K562 (cell line): ENCODE results near the gene HEXIM1. TPM values are rescaled to one million over a fixed set of nuclear protein-coding genes. Genes with fewer than 3 reads are reported as not detected.
A peak's percentile ranks its signal among the peaks of the same experiment; 100 is the strongest.

Experiments used
- CBX2 ChIP-seq: fragments of 200-600 bp; sonication (generic); IDR thresholded peaks from one replicate; pipeline ENCODE4 v1.6.1; 2012; ENCODE audit warnings: mild to moderate bottlenecking, low read length, inconsistent platforms; ENCODE audit not compliant: insufficient read depth, poor library complexity, severe bottlenecking
- E2F3 ChIP-seq: fragments of 250-450 bp; sonication (Bioruptor Pico); IDR thresholded peaks from 2 replicates; pipeline ENCODE4 v1.4.0; 2020; ENCODE audit warnings: mild to moderate bottlenecking
- FOS ChIP-seq: IDR thresholded peaks from 3 replicates; pipeline ENCODE4 v1.6.1; 2011; ENCODE audit not compliant: insufficient read length; ENCODE audit errors: extremely low read depth
- KLF1 ChIP-seq: fragments of 450-650 bp; IDR thresholded peaks from 2 replicates; pipeline ENCODE4 v1.6.1; 2016; ENCODE audit warnings: missing genetic modification characterization, missing compliant biosample characterization
- MEF2A ChIP-seq: IDR thresholded peaks from 2 replicates; pipeline ENCODE4 v1.6.1; 2011; ENCODE audit warnings: low read depth, mild to moderate bottlenecking, low read length, moderate library complexity; ENCODE audit not compliant: control insufficient read depth
- PHF20 ChIP-seq: fragments of 450-650 bp; IDR thresholded peaks from 2 replicates; pipeline ENCODE4 v1.6.1; 2018; ENCODE audit not compliant: partially characterized antibody
- POLR3A ChIP-seq: IDR thresholded peaks from 2 replicates; pipeline ENCODE4 v1.6.1; 2011; ENCODE audit warnings: borderline replicate concordance, mild to moderate bottlenecking, moderate library complexity; ENCODE audit not compliant: insufficient read length, insufficient read depth; ENCODE audit errors: extremely low read depth
- RAD21 ChIP-seq, 2 experiments: fragments of 250-450 bp in 1 of 2; fragments of 450-650 bp in 1 of 2; sonication (Bioruptor Pico) in 1 of 2; formaldehyde crosslinking in 1 of 2; IDR thresholded peaks in 1 of 2; conservative IDR thresholded peaks in 1 of 2; 2 replicates each; pipeline versions ENCODE4 v1.4.0 to v1.8.0; 2020 to 2022; ENCODE audit warnings: mild to moderate bottlenecking in 2 of 2, moderate library complexity in 1 of 2
- RBFOX2 ChIP-seq: fragments of 200-400 bp; formaldehyde crosslinking; IDR thresholded peaks from 2 replicates; pipeline ENCODE4 v1.6.1; 2017; ENCODE audit warnings: low read depth, mild to moderate bottlenecking, low read length, moderate library complexity
- SIRT6 ChIP-seq: IDR thresholded peaks from one replicate; pipeline ENCODE4 v1.6.1; 2012; ENCODE audit warnings: low read depth, mild to moderate bottlenecking, control low read depth, inconsistent platforms, low read length, moderate library complexity
- TRIM24 ChIP-seq, 2 experiments: fragments of 450-650 bp; IDR thresholded peaks; 2 replicates each; pipeline ENCODE4 v1.6.1; 2016
- ZHX1 ChIP-seq: fragments of 150-350 bp; conservative IDR thresholded peaks from 2 replicates; pipeline ENCODE4 v1.6.1; 2014; ENCODE audit warnings: low read length
- ZNF586 ChIP-seq: fragments of 450-650 bp; formaldehyde crosslinking; conservative IDR thresholded peaks from 2 replicates; pipeline ENCODE4 v1.4.0; 2020; ENCODE audit warnings: mild to moderate bottlenecking, moderate library complexity
- polyA plus RNA-seq, 8 experiments: library from polyadenylated mRNA; depleted of rRNA in 4 of 8; stranded (reverse) in 5 of 8; unstranded in 3 of 8; fragments of >200 nt; fragmentation: Nextera tagmentation in 2 of 8; fragmentation: Illumina TruSeq in 1 of 8; extraction: Ambion mirVana in 2 of 8; extraction: Trizol in 1 of 8; gene quantifications; 2 replicates each; pipeline versions ENCODE4 v1.2.1 to v1.2.3, GENCODE V29; 2011 to 2014; ENCODE audit warnings: inconsistent platforms in 1 of 8, missing spikeins in 1 of 8
- total RNA-seq, 7 experiments: library from RNA; depleted of rRNA in 6 of 7; stranded (reverse); fragments of >200 nt in 6 of 7; fragmentation: Illumina TruSeq in 2 of 7; extraction: Trizol in 2 of 7; gene quantifications; 2 replicates each; pipeline versions ENCODE4 v1.2.1 to v1.2.3, GENCODE V29; 2011 to 2021; ENCODE audit warnings: low replicate concordance in 1 of 7
- TF ChIP-seq, protein P1 (sequence below), 3 experiments: IDR thresholded peaks in 2 of 3; conservative IDR thresholded peaks in 1 of 3; 2 replicates each; pipeline ENCODE4 v1.5.1; 2011 to 2012; ENCODE audit warnings: low read length in 3 of 3, mild to moderate bottlenecking in 3 of 3, control low read depth in 2 of 3, improper control_type of control experiment in 1 of 3, inconsistent platforms in 1 of 3, low read depth in 1 of 3, mixed read lengths in 1 of 3, moderate library complexity in 1 of 3; ENCODE audit not compliant: insufficient read depth in 2 of 3
- TF ChIP-seq, protein P2 (sequence below): fragments of 450-650 bp; formaldehyde crosslinking; IDR thresholded peaks from 2 replicates; pipeline ENCODE4 v1.4.0; 2020; ENCODE audit warnings: mild to moderate bottlenecking, moderate library complexity

Gene HEXIM1
- total and polyA plus RNA-seq, 9 of the 15 experiments (the other 6 are each of a cell fraction or from before 2014, with no cell fraction given): 1.4 to 28.3 (median 9.1) TPM

GRCh38 chr17:45147581-45148182 is 593 bp upstream of the HEXIM1 start (continued):
- TF ChIP-seq ZNF586 (CRISPR knock-in tag): 0 out of 2 replicates have a peak, but pooled peaks have one; percentile 27
- no peak for TF ChIP-seq KLF1 (tag)
- no peak for TF ChIP-seq E2F3 (CRISPR knock-in tag)
- TF ChIP-seq SIRT6: no peak
- TF ChIP-seq RAD21 (CRISPR knock-in tag; conservative IDR thresholded peaks at IDR 0.05 in 1 of 2, IDR thresholded peaks at IDR 0.05 in 1 of 2): no peak
- no peak for TF ChIP-seq POLR3A
- TF ChIP-seq, protein P1, sequence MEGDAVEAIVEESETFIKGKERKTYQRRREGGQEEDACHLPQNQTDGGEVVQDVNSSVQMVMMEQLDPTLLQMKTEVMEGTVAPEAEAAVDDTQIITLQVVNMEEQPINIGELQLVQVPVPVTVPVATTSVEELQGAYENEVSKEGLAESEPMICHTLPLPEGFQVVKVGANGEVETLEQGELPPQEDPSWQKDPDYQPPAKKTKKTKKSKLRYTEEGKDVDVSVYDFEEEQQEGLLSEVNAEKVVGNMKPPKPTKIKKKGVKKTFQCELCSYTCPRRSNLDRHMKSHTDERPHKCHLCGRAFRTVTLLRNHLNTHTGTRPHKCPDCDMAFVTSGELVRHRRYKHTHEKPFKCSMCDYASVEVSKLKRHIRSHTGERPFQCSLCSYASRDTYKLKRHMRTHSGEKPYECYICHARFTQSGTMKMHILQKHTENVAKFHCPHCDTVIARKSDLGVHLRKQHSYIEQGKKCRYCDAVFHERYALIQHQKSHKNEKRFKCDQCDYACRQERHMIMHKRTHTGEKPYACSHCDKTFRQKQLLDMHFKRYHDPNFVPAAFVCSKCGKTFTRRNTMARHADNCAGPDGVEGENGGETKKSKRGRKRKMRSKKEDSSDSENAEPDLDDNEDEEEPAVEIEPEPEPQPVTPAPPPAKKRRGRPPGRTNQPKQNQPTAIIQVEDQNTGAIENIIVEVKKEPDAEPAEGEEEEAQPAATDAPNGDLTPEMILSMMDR (IDR thresholded peaks at IDR 0.05 in 2 of 3, conservative IDR thresholded peaks at IDR 0.05 in 1 of 3; ENCODE audit: insufficient read depth in 2 of 3, low read depth in 1 of 3, low read length in 3 of 3): no peak
- 0 out of 2 replicates have a peak, but pooled peaks have one; percentile 41 for TF ChIP-seq ZHX1
- TF ChIP-seq CBX2: no peak
- TF ChIP-seq TRIM24 (IDR thresholded peaks at IDR 0.05): peak in 1 of 2 experiments; percentile 74; a peak in 2 of 4 replicates
- TF ChIP-seq FOS: no peak
- TF ChIP-seq RBFOX2: no peak
- TF ChIP-seq PHF20: no peak
- TF ChIP-seq, protein P2, sequence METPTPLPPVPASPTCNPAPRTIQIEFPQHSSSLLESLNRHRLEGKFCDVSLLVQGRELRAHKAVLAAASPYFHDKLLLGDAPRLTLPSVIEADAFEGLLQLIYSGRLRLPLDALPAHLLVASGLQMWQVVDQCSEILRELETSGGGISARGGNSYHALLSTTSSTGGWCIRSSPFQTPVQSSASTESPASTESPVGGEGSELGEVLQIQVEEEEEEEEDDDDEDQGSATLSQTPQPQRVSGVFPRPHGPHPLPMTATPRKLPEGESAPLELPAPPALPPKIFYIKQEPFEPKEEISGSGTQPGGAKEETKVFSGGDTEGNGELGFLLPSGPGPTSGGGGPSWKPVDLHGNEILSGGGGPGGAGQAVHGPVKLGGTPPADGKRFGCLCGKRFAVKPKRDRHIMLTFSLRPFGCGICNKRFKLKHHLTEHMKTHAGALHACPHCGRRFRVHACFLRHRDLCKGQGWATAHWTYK: peak; percentile 31; the same call in 1 of the 2 replicates
- 0 out of 2 replicates have a peak, but pooled peaks have one; percentile 30 for TF ChIP-seq MEF2A
